ENCODE measurements around the gene EFNA1. TPM values are rescaled to one million over a fixed set of nuclear protein-coding genes. Genes with fewer than 3 reads are reported as not detected.

Gene EFNA1
- total and polyA plus RNA-seq, 2 of the 4 experiments (the other 2 are of a cell fraction), result 0.90 to 1.6 TPM

DNA sequence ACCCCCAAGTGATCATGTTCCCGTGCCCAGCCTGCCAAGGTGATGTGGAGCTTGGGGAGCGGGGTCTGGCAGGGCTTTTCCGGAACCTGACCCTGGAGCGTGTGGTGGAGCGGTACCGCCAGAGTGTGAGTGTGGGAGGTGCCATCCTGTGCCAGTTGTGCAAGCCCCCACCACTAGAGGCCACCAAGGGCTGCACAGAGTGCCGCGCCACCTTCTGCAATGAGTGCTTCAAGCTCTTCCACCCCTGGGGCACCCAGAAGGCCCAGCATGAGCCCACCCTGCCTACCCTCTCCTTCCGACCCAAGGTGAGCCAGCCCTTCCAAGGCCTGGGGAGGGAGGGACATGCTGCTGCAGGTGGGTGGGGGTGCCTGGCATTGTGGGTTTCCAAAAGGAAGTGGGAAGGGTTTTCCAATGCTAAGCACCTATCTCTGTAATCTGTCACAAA lies 48.3 kb downstream of the EFNA1 start:
- WGBS, 2 experiments (ENCODE audit: extremely low coverage in 2 of 2, insufficient read length in 1 of 2), result no CpG with 5 or more reads among the region's 9 CpGs
- in situ Hi-C loops (cut with MboI; ENCODE audit: low sequenced_read_pairs), result no loop called here
- Histone ChIP-seq H3K56ac (ENCODE audit: extremely low read depth, insufficient read depth, low read length) (no peak overlapping the region), H2AK5ac (ENCODE audit: low read depth, low read length) (no peak overlapping the region), H3K79me1 (ENCODE audit: low read depth in 1 of 2, low read length in 2 of 2) (peaks cover 0 to 42% of the 10 kb centered on the region in 2 experiments; a peak in 3 of 4 replicates), H3K9me1 (ENCODE audit: insufficient read depth, low read length) (peaks cover 2% of the 10 kb centered on the region; the same call in 1 of the 2 replicates), H4K5ac (ENCODE audit: low read depth, low read length) (no peak overlapping the region), H4K8ac (ENCODE audit: low read depth in 2 of 2, low read length in 2 of 2) (no peak overlapping the region), H3K9me3 (ENCODE audit: control insufficient read depth, insufficient read depth, low read length) (no peaks in the 10 kb centered on the region), H3K4me3 (ENCODE audit: insufficient read depth, low read depth, low read length) (no peak overlapping the region), H3K4me1 (ENCODE audit: control insufficient read depth, insufficient read depth, low read length) (peaks cover 3% of the 10 kb centered on the region), H2AFZ (replicated peaks; ENCODE audit: low read length, poor library complexity) (no peak overlapping the region), H3K18ac (ENCODE audit: low read depth, low read length) (no peak overlapping the region), H3K23ac (ENCODE audit: low read depth, low read length) (no peak overlapping the region), H2BK20ac (ENCODE audit: low read depth, low read length) (no peak overlapping the region), H3K9ac (ENCODE audit: low read depth, low read length) (no peak overlapping the region), H2AK9ac (replicated peaks; ENCODE audit: low read depth, low read length, poor library complexity) (peak overlapping the region; percentile 7), H3K36me3 (ENCODE audit: control insufficient read depth, insufficient read depth, low read length) (peaks cover 33% of the 10 kb centered on the region), H3K27ac (ENCODE audit: insufficient read depth, low read length) (no peak overlapping the region), H2BK120ac (ENCODE audit: low read depth, low read length) (no peak overlapping the region), H2BK5ac (ENCODE audit: low read depth, low read length, poor library complexity, severe bottlenecking) (no peak overlapping the region), H3K27me3 (ENCODE audit: control insufficient read depth, insufficient read depth, low read length) (no peaks in the 10 kb centered on the region), H2BK15ac (ENCODE audit: low read depth, low read length) (no peak overlapping the region), H3K14ac (replicated peaks; ENCODE audit: low read depth, low read length) (no peak overlapping the region), H3K4ac (ENCODE audit: low read depth, low read length) (no peak overlapping the region), H3K4me2 (ENCODE audit: low read depth, low read length) (no peak overlapping the region), H4K91ac (ENCODE audit: insufficient read depth, low read depth, low read length) (no peak overlapping the region), H4K20me1 (ENCODE audit: insufficient read depth, low read length) (no peaks in the 10 kb centered on the region)
- no TSS peak for BruUV-seq (replicated peaks)
- ChIA-PET POLR2A (ENCODE audit: unreplicated experiment) (no interaction called here), CTCF (interaction anchor here (1.5 kb wide), 1 partner anchor 18 kb away, joined by 6 read pairs; no protein-coding TSS in a partner anchor)
- ATAC-seq (ENCODE audit: low read depth), result no peak
- intact Hi-C loops (cut with micrococcal nuclease), result loop anchor here (1.0 to 10.0 kb wide), 4 partner anchors 50 to 472 kb away; partner anchors contain the start of genes CKS1B and SHC1
- TF ChIP-seq, protein P1, sequence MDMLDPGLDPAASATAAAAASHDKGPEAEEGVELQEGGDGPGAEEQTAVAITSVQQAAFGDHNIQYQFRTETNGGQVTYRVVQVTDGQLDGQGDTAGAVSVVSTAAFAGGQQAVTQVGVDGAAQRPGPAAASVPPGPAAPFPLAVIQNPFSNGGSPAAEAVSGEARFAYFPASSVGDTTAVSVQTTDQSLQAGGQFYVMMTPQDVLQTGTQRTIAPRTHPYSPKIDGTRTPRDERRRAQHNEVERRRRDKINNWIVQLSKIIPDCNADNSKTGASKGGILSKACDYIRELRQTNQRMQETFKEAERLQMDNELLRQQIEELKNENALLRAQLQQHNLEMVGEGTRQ (IDR thresholded peaks at IDR 0.05; ENCODE audit: low read depth, low read length), result no peak
- TF ChIP-seq CHD1 (IDR thresholded peaks at IDR 0.05; ENCODE audit: low read depth, low read length), result no peak
- no peak for TF ChIP-seq RAD21 (IDR thresholded peaks at IDR 0.05; ENCODE audit: low read length)
- TF ChIP-seq POLR2A (IDR thresholded peaks at IDR 0.05; ENCODE audit: low read depth, low read length), result no peak
- no peak for TF ChIP-seq NFE2L2 (IDR thresholded peaks at IDR 0.05; ENCODE audit: low read depth, low read length)
- TF ChIP-seq CEBPB (IDR thresholded peaks at IDR 0.05; ENCODE audit: low read depth, low read length), result no peak
- no peak for TF ChIP-seq BHLHE40 (IDR thresholded peaks at IDR 0.05; ENCODE audit: low read depth, low read length)
- no peak for TF ChIP-seq SMC3 (IDR thresholded peaks at IDR 0.05; ENCODE audit: low read depth, low read length)
- TF ChIP-seq, protein P2, sequence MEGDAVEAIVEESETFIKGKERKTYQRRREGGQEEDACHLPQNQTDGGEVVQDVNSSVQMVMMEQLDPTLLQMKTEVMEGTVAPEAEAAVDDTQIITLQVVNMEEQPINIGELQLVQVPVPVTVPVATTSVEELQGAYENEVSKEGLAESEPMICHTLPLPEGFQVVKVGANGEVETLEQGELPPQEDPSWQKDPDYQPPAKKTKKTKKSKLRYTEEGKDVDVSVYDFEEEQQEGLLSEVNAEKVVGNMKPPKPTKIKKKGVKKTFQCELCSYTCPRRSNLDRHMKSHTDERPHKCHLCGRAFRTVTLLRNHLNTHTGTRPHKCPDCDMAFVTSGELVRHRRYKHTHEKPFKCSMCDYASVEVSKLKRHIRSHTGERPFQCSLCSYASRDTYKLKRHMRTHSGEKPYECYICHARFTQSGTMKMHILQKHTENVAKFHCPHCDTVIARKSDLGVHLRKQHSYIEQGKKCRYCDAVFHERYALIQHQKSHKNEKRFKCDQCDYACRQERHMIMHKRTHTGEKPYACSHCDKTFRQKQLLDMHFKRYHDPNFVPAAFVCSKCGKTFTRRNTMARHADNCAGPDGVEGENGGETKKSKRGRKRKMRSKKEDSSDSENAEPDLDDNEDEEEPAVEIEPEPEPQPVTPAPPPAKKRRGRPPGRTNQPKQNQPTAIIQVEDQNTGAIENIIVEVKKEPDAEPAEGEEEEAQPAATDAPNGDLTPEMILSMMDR (conservative IDR thresholded peaks at IDR 0.05; ENCODE audit: low read depth, low read length), result no peak
- no peak for TF ChIP-seq MXI1 (IDR thresholded peaks at IDR 0.05; ENCODE audit: borderline replicate concordance, low read depth, low read length)
- TF ChIP-seq, protein P3, sequence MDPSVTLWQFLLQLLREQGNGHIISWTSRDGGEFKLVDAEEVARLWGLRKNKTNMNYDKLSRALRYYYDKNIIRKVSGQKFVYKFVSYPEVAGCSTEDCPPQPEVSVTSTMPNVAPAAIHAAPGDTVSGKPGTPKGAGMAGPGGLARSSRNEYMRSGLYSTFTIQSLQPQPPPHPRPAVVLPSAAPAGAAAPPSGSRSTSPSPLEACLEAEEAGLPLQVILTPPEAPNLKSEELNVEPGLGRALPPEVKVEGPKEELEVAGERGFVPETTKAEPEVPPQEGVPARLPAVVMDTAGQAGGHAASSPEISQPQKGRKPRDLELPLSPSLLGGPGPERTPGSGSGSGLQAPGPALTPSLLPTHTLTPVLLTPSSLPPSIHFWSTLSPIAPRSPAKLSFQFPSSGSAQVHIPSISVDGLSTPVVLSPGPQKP (IDR thresholded peaks at IDR 0.05; ENCODE audit: borderline replicate concordance, low read depth, low read length), result no peak
- no peak for TF ChIP-seq FOS (IDR thresholded peaks at IDR 0.05; ENCODE audit: low read depth, low read length)
- dilution Hi-C loops (cut with HindIII; ENCODE audit: low sequenced_read_pairs, unreplicated experiment), result no loop called here
- no peak for DNase-seq
